Ascending aorta (tissue), 2 donors: ENCODE results near the gene PLCH1. TPM values are rescaled to one million over a fixed set of nuclear protein-coding genes. Genes with fewer than 3 reads are reported as not detected.

Experiments
- DNase-seq, 2 donors: peaks; one replicate each; pipeline ENCODE4 v3.0.0-alpha.2; 2019; ENCODE audit warnings: low spot score in 2 of 2
- H3K27ac ChIP-seq, 2 donors: fragments of 200-600 bp; sonication (generic); one replicate each; pipeline ENCODE4 v1.5.1; 2016 to 2017; ENCODE audit warnings: mild to moderate bottlenecking in 1 of 2
- H3K27me3 ChIP-seq: fragments of 200-600 bp; sonication (generic); one replicate; pipeline ENCODE4 v1.5.1; 2017
- H3K36me3 ChIP-seq, 2 donors: fragments of 200-600 bp; sonication (generic); one replicate each; pipeline ENCODE4 v1.5.1; 2016
- H3K4me1 ChIP-seq, 2 donors: fragments of 200-600 bp; sonication (generic); one replicate each; pipeline ENCODE4 v1.5.1; 2016 to 2017; ENCODE audit warnings: mild to moderate bottlenecking in 1 of 2
- H3K4me3 ChIP-seq, 2 donors: fragments of 200-600 bp; sonication (generic); one replicate each; pipeline ENCODE4 v1.5.1; 2016 to 2017; ENCODE audit warnings: mild to moderate bottlenecking in 1 of 2
- H3K9me3 ChIP-seq, 2 donors: fragments of 200-600 bp; sonication (generic); one replicate each; pipeline ENCODE4 v1.5.1; 2016
- CTCF ChIP-seq, 3 experiments: fragments of 200-600 bp in 2 of 3; fragments of 450-650 bp in 1 of 3; sonication (generic) in 2 of 3; IDR thresholded peaks; one replicate each; pipeline ENCODE4 v1.5.1; 2016 to 2019; ENCODE audit warnings: antibody characterized with exemption in 3 of 3, mild to moderate bottlenecking in 1 of 3, moderate library complexity in 1 of 3
- intact Hi-C: fragments of 100-400 bp; cut with DNase I; formaldehyde crosslinking; loops from one replicate; pipeline ENCODE4 v1.15.1; 2023
- total RNA-seq: library from RNA; depleted of rRNA; stranded (reverse); fragments of >200 nt; gene quantifications from one replicate; pipeline ENCODE4 v1.1.0, GENCODE V29; 2016

PLCH1 gene
- total RNA-seq, 1 donor from 2014 or later: not detected

GRCh38 chr3:155441026-155441425 is 303.8 kb downstream of the PLCH1 start:
- no peaks in the 10 kb centered on the region for H3K9me3 ChIP-seq
- H3K36me3 ChIP-seq: no peaks in the 10 kb centered on the region
- intact Hi-C loops: no loop called here
- TF ChIP-seq CTCF (IDR thresholded peaks at IDR 0.05): no peak
- no peak overlapping the region for H3K4me3 ChIP-seq
- no peak overlapping the region for H3K27ac ChIP-seq
- H3K27me3 ChIP-seq: no peaks in the 10 kb centered on the region
- no peaks in the 10 kb centered on the region for H3K4me1 ChIP-seq
- no peak for DNase-seq

- Histone ChIP-seq H3K4me1 (no peaks in the 10 kb centered on the region), H3K27ac (no peak overlapping the region), H3K36me3 (no peaks in the 10 kb centered on the region), H3K4me3 (no peak overlapping the region), H3K27me3 (no peaks in the 10 kb centered on the region), H3K9me3 (no peaks in the 10 kb centered on the region)
- TF ChIP-seq CTCF (IDR thresholded peaks at IDR 0.05): no peak
- DNase-seq: no peak
- intact Hi-C loops: no loop called here
Observed at GRCh38 chr3:155435821-155436220, 309.1 kb downstream of the PLCH1 start.

- Histone ChIP-seq H3K36me3 (no peaks in the 10 kb centered on the region), H3K4me3 (no peak overlapping the region), H3K27me3 (no peaks in the 10 kb centered on the region), H3K4me1 (no peaks in the 10 kb centered on the region), H3K9me3 (peaks cover 0 to 8% of the 10 kb centered on the region in 2 donors), H3K27ac (no peak overlapping the region)
- TF ChIP-seq CTCF (IDR thresholded peaks at IDR 0.05): no peak
- DNase-seq: no peak
- intact Hi-C loops: no loop called here
Observed at GRCh38 chr3:155431856-155432570, 312.9 kb downstream of the PLCH1 start.

- no peaks in the 10 kb centered on the region for H3K36me3 ChIP-seq
- H3K27ac ChIP-seq: no peak overlapping the region
- H3K4me1 ChIP-seq: no peaks in the 10 kb centered on the region
- intact Hi-C loops: no loop called here
- no peak overlapping the region for H3K4me3 ChIP-seq
- peaks cover 0 to 8% of the 10 kb centered on the region in 2 donors for H3K9me3 ChIP-seq
- TF ChIP-seq CTCF (IDR thresholded peaks at IDR 0.05): no peak
- no peaks in the 10 kb centered on the region for H3K27me3 ChIP-seq
- no peak for DNase-seq
Observed at GRCh38 chr3:155428563-155428962, 316.3 kb downstream of the PLCH1 start.

GRCh38 chr3:155426524-155427230 is 318.2 kb downstream of the PLCH1 start:
- H3K4me3 ChIP-seq: no peak overlapping the region
- DNase-seq: no peak
- no peaks in the 10 kb centered on the region for H3K36me3 ChIP-seq
- TF ChIP-seq CTCF (IDR thresholded peaks at IDR 0.05): no peak
- peaks cover 0 to 8% of the 10 kb centered on the region in 2 donors for H3K9me3 ChIP-seq
- intact Hi-C loops: no loop called here
- H3K27ac ChIP-seq: no peak overlapping the region
- H3K27me3 ChIP-seq: no peaks in the 10 kb centered on the region
- H3K4me1 ChIP-seq: no peaks in the 10 kb centered on the region
